Suprapubic skin (tissue), 4 donors: Measurements from ENCODE around the gene ARHGAP32. TPM values are rescaled to one million over a fixed set of nuclear protein-coding genes. Genes with fewer than 3 reads are reported as not detected.

Experiments used
- DNase-seq, 2 donors: peaks; one replicate each; pipeline ENCODE4 v3.0.0-alpha.2; 2019; ENCODE audit warnings: low spot score in 2 of 2
- H3K27ac ChIP-seq: fragments of 200-600 bp; sonication (generic); one replicate; pipeline ENCODE4 v1.5.1; 2019
- H3K27me3 ChIP-seq: fragments of 200-600 bp; sonication (generic); one replicate; pipeline ENCODE4 v1.5.1; 2019
- H3K36me3 ChIP-seq: fragments of 200-600 bp; sonication (generic); one replicate; pipeline ENCODE4 v1.5.1; 2019
- H3K4me1 ChIP-seq: fragments of 200-600 bp; sonication (generic); one replicate; pipeline ENCODE4 v1.5.1; 2019
- H3K4me3 ChIP-seq: fragments of 200-600 bp; sonication (generic); one replicate; pipeline ENCODE4 v1.5.1; 2019; ENCODE audit warnings: mild to moderate bottlenecking
- H3K9me3 ChIP-seq: fragments of 200-600 bp; sonication (generic); one replicate; pipeline ENCODE4 v1.5.1; 2019
- CTCF ChIP-seq, 2 donors: fragments of 200-600 bp in 1 of 2; fragments of 450-650 bp in 1 of 2; sonication (generic) in 1 of 2; IDR thresholded peaks; one replicate each; pipeline ENCODE4 v1.5.1; 2016 to 2019; ENCODE audit warnings: antibody characterized with exemption in 2 of 2, mild to moderate bottlenecking in 1 of 2, moderate library complexity in 1 of 2
- EP300 ChIP-seq: sonication (generic); formaldehyde crosslinking; IDR thresholded peaks from one replicate; pipeline ENCODE4 v1.6.1; 2017; ENCODE audit warnings: antibody characterized with exemption
- POLR2A ChIP-seq, 2 donors: fragments of 450-650 bp; IDR thresholded peaks; one replicate each; pipeline ENCODE4 v1.6.1; 2017; ENCODE audit warnings: antibody characterized with exemption in 2 of 2, mild to moderate bottlenecking in 2 of 2, moderate library complexity in 2 of 2
- POLR2AphosphoS5 ChIP-seq, 3 donors: sonication (generic); formaldehyde crosslinking; IDR thresholded peaks; one replicate each; pipeline ENCODE4 v1.6.1; 2017; ENCODE audit warnings: antibody characterized with exemption in 3 of 3
- WGBS: methylation state at CpG from one replicate; pipeline ENCODE4 v1.1.5; 2018; 5-methylcytosine and 5-hydroxymethylcytosine counted together
- total RNA-seq, 4 donors: library from RNA; depleted of rRNA; stranded (reverse); fragments of >200 nt; gene quantifications; one replicate each; pipeline ENCODE4 v1.1.0, GENCODE V29; 2016

The ARHGAP32 gene
- total RNA-seq, 4 donors from 2014 or later, result 49.5 to 93.4 (median 62.1) TPM

- H3K36me3 ChIP-seq, result no peaks in the 10 kb centered on the region
- WGBS, result 72% methylated on average over 7 of the region's 9 CpGs
- H3K9me3 ChIP-seq, result no peaks in the 10 kb centered on the region
- peaks cover 47% of the 10 kb centered on the region for H3K4me1 ChIP-seq
- peaks cover 8% of the 10 kb centered on the region for H3K27me3 ChIP-seq
- no peak overlapping the region for H3K4me3 ChIP-seq
- TF ChIP-seq POLR2AphosphoS5 (IDR thresholded peaks at IDR 0.05) (no peak), POLR2A (IDR thresholded peaks at IDR 0.05) (no peak), EP300 (no peak), CTCF (IDR thresholded peaks at IDR 0.05) (no peak)
- H3K27ac ChIP-seq, result no peak overlapping the region
- DNase-seq, result no peak
Observed at GRCh38 chr11:128937480-128937879, 254.6 kb downstream of the ARHGAP32 start.

- H3K27me3 ChIP-seq, result peaks cover 8% of the 10 kb centered on the region
- TF ChIP-seq POLR2AphosphoS5 (IDR thresholded peaks at IDR 0.05), result no peak
- no peak for TF ChIP-seq EP300
- TF ChIP-seq POLR2A (IDR thresholded peaks at IDR 0.05), result no peak
- TF ChIP-seq CTCF (IDR thresholded peaks at IDR 0.05), result no peak
- peaks cover 40% of the 10 kb centered on the region for H3K4me1 ChIP-seq
- no peak for DNase-seq
- no peaks in the 10 kb centered on the region for H3K36me3 ChIP-seq
- H3K4me3 ChIP-seq, result no peak overlapping the region
- 87% methylated on average over 15 of the region's 16 CpGs for WGBS
- H3K9me3 ChIP-seq, result no peaks in the 10 kb centered on the region
- H3K27ac ChIP-seq, result no peak overlapping the region
Observed at GRCh38 chr11:128936606-128937251, 255.4 kb downstream of the ARHGAP32 start.

- TF ChIP-seq POLR2AphosphoS5 (IDR thresholded peaks at IDR 0.05) (no peak), CTCF (IDR thresholded peaks at IDR 0.05) (no peak), EP300 (no peak)
- WGBS, result 80% methylated on average over 10 of the region's 10 CpGs
- Histone ChIP-seq H3K9me3 (no peaks in the 10 kb centered on the region), H3K4me1 (peaks cover 27% of the 10 kb centered on the region), H3K36me3 (no peaks in the 10 kb centered on the region), H3K27ac (no peak overlapping the region), H3K27me3 (peaks cover 3% of the 10 kb centered on the region), H3K4me3 (no peak overlapping the region)
- DNase-seq, result no peak
Observed at GRCh38 chr11:128934926-128935325, 257.2 kb downstream of the ARHGAP32 start.

- WGBS, result 97% methylated on average over 7 of the region's 7 CpGs
Observed at GRCh38 chr11:128934351-128934750, 257.8 kb downstream of the ARHGAP32 start.

More at GRCh38 chr11:128934351-128934750, 257.8 kb downstream of the ARHGAP32 start:
- Histone ChIP-seq H3K4me1 (peaks cover 21% of the 10 kb centered on the region), H3K36me3 (no peaks in the 10 kb centered on the region), H3K9me3 (no peaks in the 10 kb centered on the region), H3K27me3 (no peaks in the 10 kb centered on the region), H3K4me3 (no peak overlapping the region), H3K27ac (no peak overlapping the region)
- TF ChIP-seq POLR2A (IDR thresholded peaks at IDR 0.05) (no peak), POLR2AphosphoS5 (IDR thresholded peaks at IDR 0.05) (no peak), CTCF (IDR thresholded peaks at IDR 0.05) (no peak), EP300 (no peak)
- no peak for DNase-seq
